ENCODE data around the gene SCGB1C2. TPM values are rescaled to one million over a fixed set of nuclear protein-coding genes. Genes with fewer than 3 reads are reported as not detected.

Gene SCGB1C2
- total RNA-seq, 2 donors from 2014 or later = not detected

GRCh38 chr17:182050-182751 is 44.8 kb downstream of the SCGB1C2 start:
- DNase-seq = no peak
- H3K4me3 Mint-ChIP-seq = peak overlapping the region; percentile 81
- no peaks in the 10 kb centered on the region for H3K36me3 Mint-ChIP-seq (ENCODE audit: low read depth)
- peaks cover 55% of the 10 kb centered on the region for H3K27me3 Mint-ChIP-seq
- ATAC-seq = no peak
- peaks cover 13% of the 10 kb centered on the region for H3K4me1 Mint-ChIP-seq
- H3K27ac Mint-ChIP-seq = no peak overlapping the region
- no peaks in the 10 kb centered on the region for H3K9me3 ChIP-seq (ENCODE audit: control insufficient read depth, low read length, poor library complexity, severe bottlenecking)

DNA sequence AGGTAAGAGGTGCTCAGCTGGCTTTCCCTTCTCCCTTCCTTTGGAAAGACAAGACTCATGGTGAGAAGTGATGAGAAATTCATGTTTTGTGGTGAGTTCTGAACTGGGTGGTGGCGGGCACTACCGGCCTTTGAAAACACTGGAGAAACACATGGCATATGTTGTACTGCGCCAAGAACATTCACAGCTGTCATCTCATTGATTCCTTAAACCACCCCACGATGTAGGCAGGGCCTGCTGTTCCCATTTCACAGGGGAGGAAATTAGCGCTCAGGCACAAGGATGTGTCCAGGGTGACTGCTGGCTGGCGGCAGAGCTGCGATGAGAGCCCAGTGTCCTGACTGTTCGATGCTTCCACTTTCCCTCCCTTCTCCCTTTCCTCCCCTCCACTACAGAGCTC is 45.7 kb downstream of the SCGB1C2 start:
- DNase-seq = no peak
- no peak for ATAC-seq
- no peak overlapping the region for H3K27ac Mint-ChIP-seq
- no peaks in the 10 kb centered on the region for H3K36me3 Mint-ChIP-seq (ENCODE audit: low read depth)
- peaks cover 47% of the 10 kb centered on the region for H3K27me3 Mint-ChIP-seq
- peak overlapping the region; percentile 57 for H3K4me3 Mint-ChIP-seq
- H3K9me3 ChIP-seq (ENCODE audit: control insufficient read depth, low read length, poor library complexity, severe bottlenecking) = no peaks in the 10 kb centered on the region
- peaks cover 13% of the 10 kb centered on the region for H3K4me1 Mint-ChIP-seq

- DNase-seq (peak in 1 of 3 donors; percentile 20), ATAC-seq (peak; percentile 59)
- H3K4me1 Mint-ChIP-seq = peaks cover 13% of the 10 kb centered on the region
- H3K27me3 Mint-ChIP-seq = peaks cover 48% of the 10 kb centered on the region
- peaks cover 2% of the 10 kb centered on the region for H3K36me3 Mint-ChIP-seq (ENCODE audit: low read depth)
- peak overlapping the region; percentile 78 for H3K4me3 Mint-ChIP-seq
- H3K27ac Mint-ChIP-seq = peak overlapping the region; percentile 57
- H3K9me3 ChIP-seq (ENCODE audit: control insufficient read depth, low read length, poor library complexity, severe bottlenecking) = no peaks in the 10 kb centered on the region
These were observed 48.2 kb downstream of the SCGB1C2 start for GRCh38 chr17:185445-186138.

DNA sequence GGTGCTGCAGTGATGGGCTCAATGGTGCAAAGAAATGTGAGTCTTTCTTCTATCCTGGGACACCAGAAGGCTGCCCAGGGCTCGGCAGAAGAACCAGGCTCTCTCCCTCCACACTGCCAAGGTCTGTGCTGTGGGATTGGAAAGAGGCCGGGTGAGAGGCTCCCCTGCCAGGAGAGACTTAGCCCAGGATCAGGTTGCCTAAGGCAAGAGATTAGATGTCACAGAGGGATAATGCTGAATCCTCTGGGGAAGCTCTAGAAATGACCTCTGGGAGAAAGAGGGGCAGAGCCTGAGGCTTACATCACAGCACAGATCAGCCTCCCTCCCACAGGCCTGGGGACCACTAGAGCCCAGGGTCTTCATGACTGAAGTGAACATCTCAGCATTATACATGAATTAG is 49.8 kb downstream of the SCGB1C2 start:
- no peaks in the 10 kb centered on the region for H3K9me3 ChIP-seq (ENCODE audit: control insufficient read depth, low read length, poor library complexity, severe bottlenecking)
- Mint-ChIP-seq H3K27me3 (peaks cover 44% of the 10 kb centered on the region), H3K27ac (no peak overlapping the region), H3K4me1 (peaks cover 9% of the 10 kb centered on the region), H3K36me3 (ENCODE audit: low read depth) (peaks cover 2% of the 10 kb centered on the region), H3K4me3 (no peak overlapping the region)
- ATAC-seq (no peak), DNase-seq (no peak)

Other genes with a start within 250 kb of the SCGB1C2 start
- under 1 TPM; 0.18 to 0.40 TPM for gene DOC2B, start 44.1 kb downstream of the SCGB1C2 start, total RNA-seq
- gene RPH3AL, start 215.2 kb downstream of the SCGB1C2 start, total RNA-seq = 1 to 10 TPM; 1.3 to 3.5 TPM